NB4 (cell line): ENCODE measurements around the gene ACMSD.

Source experiments
- CTCF ChIP-seq: IDR thresholded peaks from one replicate; pipeline ENCODE4 v1.5.1; 2012; ENCODE audit warnings: low read depth, low read length
- MYC ChIP-seq: IDR thresholded peaks from 2 replicates; pipeline ENCODE4 v1.6.1; 2011; ENCODE audit warnings: low read depth, low read length
- TF ChIP-seq, protein P1 (sequence below): IDR thresholded peaks from 2 replicates; pipeline ENCODE4 v1.6.1; 2011; ENCODE audit warnings: low read depth, low read length

- TF ChIP-seq CTCF (no peak), MYC (no peak)
- TF ChIP-seq, protein P1, sequence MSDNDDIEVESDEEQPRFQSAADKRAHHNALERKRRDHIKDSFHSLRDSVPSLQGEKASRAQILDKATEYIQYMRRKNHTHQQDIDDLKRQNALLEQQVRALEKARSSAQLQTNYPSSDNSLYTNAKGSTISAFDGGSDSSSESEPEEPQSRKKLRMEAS, result no peak
Measured at GRCh38 chr2:134900151-134900550, 61.7 kb downstream of the ACMSD start.
